Nephron progenitor cell (in vitro differentiated cells): ENCODE measurements around the gene ABCC9.
"Not testable (repeated sequence)": the region's sequence is repeated elsewhere in the genome, so short reads cannot be mapped to it uniquely, and the experiment has no call there.

ENCODE experiments used
- DNase-seq: peaks from one replicate; pipeline ENCODE4 v3.0.0; 2021
- H3K27ac Mint-ChIP-seq: 2 replicates; pipeline ENCODE4 v1.8.0; 2021; ENCODE audit warnings: mild to moderate bottlenecking, moderate library complexity, mixed read lengths
- H3K27me3 Mint-ChIP-seq: 2 replicates; pipeline ENCODE4 v1.8.0; 2021; ENCODE audit warnings: mild to moderate bottlenecking, low read depth, mixed read lengths; ENCODE audit not compliant: poor library complexity
- H3K36me3 Mint-ChIP-seq: 2 replicates; pipeline ENCODE4 v1.8.0; 2021; ENCODE audit warnings: low read depth, mixed read lengths
- H3K4me1 Mint-ChIP-seq: 2 replicates; pipeline ENCODE4 v1.8.0; 2021; ENCODE audit warnings: mixed read lengths
- H3K4me3 Mint-ChIP-seq: 2 replicates; pipeline ENCODE4 v1.8.0; 2021; ENCODE audit warnings: mild to moderate bottlenecking, moderate library complexity, mixed read lengths
- H3K9me3 Mint-ChIP-seq: 2 replicates; pipeline ENCODE4 v1.8.0; 2021; ENCODE audit warnings: mild to moderate bottlenecking, moderate library complexity, mixed read lengths
- TF ChIP-seq, protein P1 (sequence below): fragments of 200-600 bp; sonication (generic); IDR thresholded peaks from 2 replicates; pipeline ENCODE4 v1.5.0; 2021; ENCODE audit warnings: antibody characterized with exemption

Gene ABCC9

DNA sequence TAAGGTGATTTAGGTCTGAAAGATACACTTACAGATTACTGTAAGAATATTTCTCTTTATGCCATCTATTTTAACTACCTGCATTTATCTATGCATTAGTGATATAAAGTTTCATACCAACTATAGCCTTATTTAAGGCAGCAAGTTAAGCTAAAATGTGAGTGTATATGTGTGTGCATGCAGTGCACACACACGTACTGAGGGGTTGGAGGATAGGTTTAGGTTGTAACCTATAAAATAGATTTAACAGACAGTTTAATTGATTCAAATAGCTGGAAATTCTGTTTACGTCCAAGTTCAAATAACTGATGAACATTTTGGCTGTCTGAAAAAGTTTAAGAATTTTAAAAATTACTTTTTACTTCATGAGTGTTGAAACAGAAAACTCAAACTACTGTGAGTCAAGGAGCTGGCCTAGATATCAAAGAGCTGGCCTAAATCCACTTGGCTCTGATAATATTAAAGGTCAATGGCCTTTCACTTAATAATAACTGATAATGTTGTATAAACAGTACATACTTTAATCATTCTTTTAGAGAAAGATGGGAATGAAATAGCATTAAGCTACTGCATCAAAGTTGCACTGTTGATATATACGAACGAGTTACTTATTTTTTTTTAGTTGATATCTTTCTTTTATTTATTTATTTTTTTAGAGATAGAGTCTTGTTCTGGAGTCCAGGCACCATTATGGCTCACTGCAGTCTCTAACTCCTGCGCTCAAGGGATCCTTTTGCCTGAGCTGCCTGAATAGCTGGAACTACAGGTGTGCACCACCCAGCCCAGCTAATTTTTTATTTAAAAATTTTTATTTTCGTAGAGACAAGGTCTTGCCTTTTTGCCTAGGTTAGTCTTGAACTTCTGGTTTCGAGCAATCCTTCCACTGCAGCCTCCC is 152.9 kb downstream of the ABCC9 start:
- Mint-ChIP-seq H3K9me3 (peaks cover 34% of the 10 kb centered on the region), H3K27ac (no peak overlapping the region), H3K36me3 (peaks cover 3% of the 10 kb centered on the region), H3K4me1 (no peaks in the 10 kb centered on the region), H3K27me3 (no peaks in the 10 kb centered on the region), H3K4me3 (no peak overlapping the region)
- TF ChIP-seq, protein P1, sequence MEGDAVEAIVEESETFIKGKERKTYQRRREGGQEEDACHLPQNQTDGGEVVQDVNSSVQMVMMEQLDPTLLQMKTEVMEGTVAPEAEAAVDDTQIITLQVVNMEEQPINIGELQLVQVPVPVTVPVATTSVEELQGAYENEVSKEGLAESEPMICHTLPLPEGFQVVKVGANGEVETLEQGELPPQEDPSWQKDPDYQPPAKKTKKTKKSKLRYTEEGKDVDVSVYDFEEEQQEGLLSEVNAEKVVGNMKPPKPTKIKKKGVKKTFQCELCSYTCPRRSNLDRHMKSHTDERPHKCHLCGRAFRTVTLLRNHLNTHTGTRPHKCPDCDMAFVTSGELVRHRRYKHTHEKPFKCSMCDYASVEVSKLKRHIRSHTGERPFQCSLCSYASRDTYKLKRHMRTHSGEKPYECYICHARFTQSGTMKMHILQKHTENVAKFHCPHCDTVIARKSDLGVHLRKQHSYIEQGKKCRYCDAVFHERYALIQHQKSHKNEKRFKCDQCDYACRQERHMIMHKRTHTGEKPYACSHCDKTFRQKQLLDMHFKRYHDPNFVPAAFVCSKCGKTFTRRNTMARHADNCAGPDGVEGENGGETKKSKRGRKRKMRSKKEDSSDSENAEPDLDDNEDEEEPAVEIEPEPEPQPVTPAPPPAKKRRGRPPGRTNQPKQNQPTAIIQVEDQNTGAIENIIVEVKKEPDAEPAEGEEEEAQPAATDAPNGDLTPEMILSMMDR: no peak
- no peak for DNase-seq

DNA sequence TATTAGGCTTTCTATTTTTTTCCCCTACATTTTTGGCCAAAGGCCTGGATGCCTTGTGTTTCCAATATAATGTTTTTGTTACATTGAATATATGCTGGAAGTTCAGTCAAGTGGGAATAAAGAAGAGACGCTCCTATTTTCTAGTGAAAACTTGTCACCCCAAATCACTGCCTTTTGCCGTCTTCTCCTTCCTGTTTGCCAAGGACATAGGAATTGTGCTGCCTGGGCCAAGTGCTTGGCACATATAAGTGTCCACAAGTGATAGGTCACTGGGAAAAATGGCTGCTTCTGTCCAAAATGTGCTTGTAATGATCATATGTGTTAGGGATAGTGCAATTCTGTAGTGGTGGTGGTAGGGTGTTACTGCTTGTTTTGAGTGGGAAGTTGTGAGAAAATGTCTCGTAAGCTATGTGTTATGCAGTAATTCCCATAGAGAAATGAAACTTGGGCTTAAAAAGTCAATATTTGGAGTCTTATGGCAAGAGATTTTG is 155.1 kb downstream of the ABCC9 start:
- no peaks in the 10 kb centered on the region for H3K27me3 Mint-ChIP-seq
- no peak for DNase-seq
- TF ChIP-seq, protein P1: no peak
- H3K4me1 Mint-ChIP-seq: no peaks in the 10 kb centered on the region
- H3K9me3 Mint-ChIP-seq: peaks cover 14% of the 10 kb centered on the region
- H3K4me3 Mint-ChIP-seq: no peak overlapping the region
- H3K36me3 Mint-ChIP-seq: no peaks in the 10 kb centered on the region
- H3K27ac Mint-ChIP-seq: no peak overlapping the region

DNA sequence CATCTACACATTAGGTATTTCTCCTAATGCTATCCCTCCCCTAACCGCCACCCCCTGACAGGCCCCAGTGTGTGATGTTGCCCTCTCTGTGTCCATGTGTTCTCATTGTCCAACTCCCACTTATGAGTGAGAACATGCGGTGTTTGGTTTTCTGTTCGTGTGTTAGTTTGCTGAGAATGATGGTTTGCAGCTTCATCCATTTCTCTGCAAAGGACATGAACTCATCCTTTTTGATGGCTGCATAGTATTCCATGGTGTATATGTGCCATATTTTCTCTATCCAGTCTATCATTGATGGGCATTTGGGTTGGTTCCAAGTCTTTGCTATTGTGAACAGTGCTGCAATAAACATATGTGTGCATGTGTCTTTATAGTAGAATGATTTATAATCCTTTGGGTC is 158.5 kb downstream of the ABCC9 start:
- not testable (repeated sequence) for H3K36me3 Mint-ChIP-seq, H3K4me1 Mint-ChIP-seq, H3K9me3 Mint-ChIP-seq, DNase-seq, H3K4me3 Mint-ChIP-seq, H3K27ac Mint-ChIP-seq, H3K27me3 Mint-ChIP-seq

DNA sequence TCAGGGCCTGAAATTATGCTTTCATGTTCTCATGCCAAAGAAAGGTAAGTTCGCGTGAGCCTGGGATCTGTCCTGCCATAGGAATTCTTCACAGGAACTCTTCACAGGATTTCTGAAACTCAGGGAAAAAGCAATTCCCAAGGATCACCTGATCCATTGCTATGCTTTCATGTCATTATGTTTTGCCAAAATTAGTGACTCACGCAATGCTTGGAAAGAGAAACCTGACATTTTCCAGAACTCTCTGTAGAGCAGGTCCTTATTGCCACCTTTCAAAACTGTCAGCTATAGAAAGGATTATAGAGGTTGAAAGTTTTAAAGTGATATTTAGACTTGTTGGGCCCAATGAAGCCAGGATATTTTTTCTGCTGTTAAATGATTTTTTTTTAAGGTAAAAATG is 160.4 kb downstream of the ABCC9 start:
- peaks cover 8% of the 10 kb centered on the region for H3K27me3 Mint-ChIP-seq
- H3K9me3 Mint-ChIP-seq: no peaks in the 10 kb centered on the region
- H3K36me3 Mint-ChIP-seq: no peaks in the 10 kb centered on the region
- DNase-seq: no peak
- TF ChIP-seq, protein P1: no peak
- H3K4me1 Mint-ChIP-seq: peaks cover 4% of the 10 kb centered on the region
- no peak overlapping the region for H3K27ac Mint-ChIP-seq
- no peak overlapping the region for H3K4me3 Mint-ChIP-seq

DNA sequence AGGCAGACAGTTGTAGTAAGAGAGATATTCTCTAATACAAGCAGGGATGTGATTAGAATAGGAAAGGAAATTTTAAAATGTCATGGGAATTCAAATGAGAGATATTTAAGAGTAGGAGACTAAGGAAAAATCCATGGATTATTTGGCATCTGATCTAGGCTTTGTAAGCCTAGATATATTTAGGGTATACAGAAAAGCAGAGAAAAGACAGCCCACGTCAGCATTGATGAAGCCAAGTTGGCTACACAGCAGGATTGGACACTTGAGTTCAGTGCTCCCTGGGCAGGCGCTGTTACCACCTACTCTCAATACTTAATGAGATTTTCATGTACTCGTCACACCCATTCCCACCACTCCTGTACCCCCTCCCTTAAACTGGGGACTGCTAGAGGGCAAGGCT is 165.1 kb downstream of the ABCC9 start:
- Mint-ChIP-seq H3K4me3 (peak overlapping the region; percentile 83), H3K27ac (no peak overlapping the region), H3K4me1 (peaks cover 33% of the 10 kb centered on the region), H3K27me3 (peaks cover 8% of the 10 kb centered on the region), H3K9me3 (no peaks in the 10 kb centered on the region), H3K36me3 (peaks cover 3% of the 10 kb centered on the region)
- DNase-seq: no peak
- TF ChIP-seq, protein P1: no peak

DNA sequence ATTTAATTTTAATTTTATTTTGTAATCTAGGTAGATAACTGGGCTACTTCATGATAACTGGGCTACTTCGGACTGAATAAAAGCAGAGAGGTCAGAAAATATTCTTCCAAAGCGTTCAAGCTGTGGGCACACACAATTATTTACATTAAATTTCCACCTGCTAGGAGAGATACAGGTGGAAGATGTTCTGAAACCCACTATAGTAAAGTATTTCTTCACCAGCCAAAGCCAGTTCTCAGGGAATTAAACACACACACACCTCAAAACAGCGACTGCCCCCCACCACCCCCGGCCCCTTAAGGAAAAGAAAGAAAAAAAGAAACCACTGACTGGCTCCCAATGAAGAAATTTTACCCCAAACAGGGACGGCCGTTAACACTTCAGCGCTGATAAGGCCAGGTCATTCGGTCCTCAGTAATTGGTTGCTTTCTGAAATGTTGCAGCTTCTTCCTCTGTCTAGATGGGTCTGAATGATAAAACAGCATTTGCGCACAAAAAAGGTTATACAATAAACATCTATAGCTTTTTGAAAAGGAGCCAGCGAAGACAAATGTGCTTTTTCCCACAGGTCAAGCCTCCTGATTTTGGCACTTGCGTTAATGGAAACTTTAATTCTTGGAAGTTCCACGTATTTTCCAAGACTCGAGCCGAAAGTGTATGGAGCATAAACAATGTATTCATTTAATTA is 165.9 kb downstream of the ABCC9 start:
- Mint-ChIP-seq H3K27ac (no peak overlapping the region), H3K9me3 (no peaks in the 10 kb centered on the region), H3K36me3 (peaks cover 7% of the 10 kb centered on the region), H3K4me3 (peak overlapping the region; percentile 83), H3K4me1 (peaks cover 33% of the 10 kb centered on the region), H3K27me3 (peaks cover 8% of the 10 kb centered on the region)
- TF ChIP-seq, protein P1: no peak
- no peak for DNase-seq
